IMR-90 (cell line): ENCODE measurements around the gene CPTP. TPM values are rescaled to one million over a fixed set of nuclear protein-coding genes. Genes with fewer than 3 reads are reported as not detected.
A peak's percentile ranks its signal among the peaks of the same experiment; 100 is the strongest.

Source experiments
- ATAC-seq: fragments of 200-7000 bp; cut with Tn5 transposase; 2 replicates; pipeline ENCODE4 v1.9.1; 2020; ENCODE audit warnings: low read depth, mild to moderate bottlenecking, moderate library complexity
- BruUV-seq: library from RNA; stranded (reverse); fragments of 400-500 nt; replicated peaks from 2 replicates; lab custom pipeline; 2021; lab: Mats Ljungman, UMichigan
- CTCF ChIA-PET: fragments of 300-600 bp; formaldehyde crosslinking; extraction: SDS; loops from one replicate; lab custom pipeline; 2021; ENCODE audit warnings: antibody characterized with exemption; lab: Yijun Ruan, JAX
- POLR2A ChIA-PET: fragments of 300-600 bp; sonication (Branson Sonifier 250); formaldehyde crosslinking; loops from one replicate; lab custom pipeline; 2022; ENCODE audit warnings: antibody characterized with exemption; ENCODE audit not compliant: unreplicated experiment; lab: Charles Lee
- DNase-seq: peaks from one replicate; pipeline ENCODE4 v3.0.0; 2013
- H2AFZ ChIP-seq: replicated peaks from 2 replicates; pipeline ENCODE3; 2013; ENCODE audit warnings: low read length, mild to moderate bottlenecking; ENCODE audit not compliant: poor library complexity
- H2AK5ac ChIP-seq: 2 replicates; pipeline ENCODE4 v1.6.1; 2013; ENCODE audit warnings: low read depth, low read length, inconsistent platforms
- H2AK9ac ChIP-seq: replicated peaks from 2 replicates; pipeline ENCODE3; 2013; ENCODE audit warnings: mild to moderate bottlenecking, low read depth, low read length, moderate library complexity; ENCODE audit not compliant: poor library complexity
- H2BK120ac ChIP-seq: 2 replicates; pipeline ENCODE4 v1.6.1; 2013; ENCODE audit warnings: low read depth, low read length, inconsistent platforms
- H2BK15ac ChIP-seq: 3 replicates; pipeline ENCODE4 v1.6.1; 2013; ENCODE audit warnings: low read depth, low read length, inconsistent platforms
- H2BK20ac ChIP-seq: 2 replicates; pipeline ENCODE4 v1.6.1; 2013; ENCODE audit warnings: low read depth, mild to moderate bottlenecking, inconsistent platforms, low read length, moderate library complexity
- H2BK5ac ChIP-seq: 2 replicates; pipeline ENCODE4 v1.6.1; 2013; ENCODE audit warnings: mild to moderate bottlenecking, low read depth, low read length, inconsistent platforms; ENCODE audit not compliant: poor library complexity, severe bottlenecking
- H3K14ac ChIP-seq: replicated peaks from 2 replicates; pipeline ENCODE4 v1.6.1; 2013; ENCODE audit warnings: low read depth, low read length, inconsistent platforms
- H3K18ac ChIP-seq: 2 replicates; pipeline ENCODE4 v1.6.1; 2013; ENCODE audit warnings: low read depth, low read length, control low read depth
- H3K23ac ChIP-seq: 2 replicates; pipeline ENCODE4 v1.6.1; 2013; ENCODE audit warnings: low read depth, low read length, inconsistent platforms
- H3K27ac ChIP-seq: 2 replicates; pipeline ENCODE4 v1.5.1; 2013; ENCODE audit warnings: mild to moderate bottlenecking, control low read depth, low read length; ENCODE audit not compliant: insufficient read depth
- H3K27me3 ChIP-seq: 2 replicates; pipeline ENCODE4 v1.6.1; 2013; ENCODE audit warnings: low read length; ENCODE audit not compliant: control insufficient read depth, insufficient read depth
- H3K36me3 ChIP-seq: 2 replicates; pipeline ENCODE4 v1.6.1; 2013; ENCODE audit warnings: low read length, mixed read lengths; ENCODE audit not compliant: control insufficient read depth, insufficient read depth
- H3K4ac ChIP-seq: 2 replicates; pipeline ENCODE4 v1.6.1; 2013; ENCODE audit warnings: low read depth, low read length, inconsistent platforms
- H3K4me1 ChIP-seq: 2 replicates; pipeline ENCODE4 v1.6.1; 2013; ENCODE audit warnings: low read length, mixed read lengths; ENCODE audit not compliant: control insufficient read depth, insufficient read depth
- H3K4me2 ChIP-seq: 2 replicates; pipeline ENCODE4 v1.6.1; 2013; ENCODE audit warnings: low read depth, mild to moderate bottlenecking, control low read depth, low read length, moderate library complexity
- H3K4me3 ChIP-seq: 2 replicates; pipeline ENCODE4 v1.5.1; 2013; ENCODE audit warnings: low read depth, mild to moderate bottlenecking, control low read depth, low read length, moderate library complexity; ENCODE audit not compliant: insufficient read depth
- H3K56ac ChIP-seq: 2 replicates; pipeline ENCODE4 v1.6.1; 2013; ENCODE audit warnings: low read length, inconsistent platforms; ENCODE audit not compliant: insufficient read depth; ENCODE audit errors: extremely low read depth
- H3K79me1 ChIP-seq, 2 experiments: 2 replicates each; pipeline ENCODE4 v1.6.1; 2013; ENCODE audit warnings: low read length in 2 of 2, inconsistent platforms in 1 of 2, low read depth in 1 of 2
- H3K9ac ChIP-seq: 2 replicates; pipeline ENCODE4 v1.6.1; 2013; ENCODE audit warnings: low read depth, low read length, control low read depth
- H3K9me1 ChIP-seq: 2 replicates; pipeline ENCODE4 v1.6.1; 2013; ENCODE audit warnings: low read length, inconsistent platforms; ENCODE audit not compliant: insufficient read depth
- H3K9me3 ChIP-seq: 2 replicates; pipeline ENCODE4 v1.6.1; 2013; ENCODE audit warnings: low read length; ENCODE audit not compliant: control insufficient read depth, insufficient read depth
- H4K20me1 ChIP-seq: 2 replicates; pipeline ENCODE4 v1.6.1; 2013; ENCODE audit warnings: low read length, inconsistent platforms; ENCODE audit not compliant: insufficient read depth
- H4K5ac ChIP-seq: 2 replicates; pipeline ENCODE4 v1.6.1; 2013; ENCODE audit warnings: mild to moderate bottlenecking, low read depth, low read length, control low read depth
- H4K8ac ChIP-seq, 2 experiments: 2 replicates each; pipeline ENCODE4 v1.6.1; 2013; ENCODE audit warnings: low read depth in 2 of 2, low read length in 2 of 2, control low read depth in 1 of 2, inconsistent platforms in 1 of 2
- H4K91ac ChIP-seq: 2 replicates; pipeline ENCODE4 v1.6.1; 2013; ENCODE audit warnings: low read depth, low read length, inconsistent platforms; ENCODE audit not compliant: insufficient read depth
- CEBPB ChIP-seq: IDR thresholded peaks from 2 replicates; pipeline ENCODE4 v1.6.1; 2012; ENCODE audit warnings: low read depth, low read length, improper control_type of control experiment
- MXI1 ChIP-seq: IDR thresholded peaks from 2 replicates; pipeline ENCODE4 v1.6.1; 2012; ENCODE audit warnings: low read depth, mild to moderate bottlenecking, low read length, moderate library complexity, borderline replicate concordance
- RFX5 ChIP-seq: IDR thresholded peaks from 2 replicates; pipeline ENCODE4 v1.8.0; 2012; ENCODE audit warnings: low read depth, mild to moderate bottlenecking, low read length, moderate library complexity
- USF2 ChIP-seq: fragments of 150-350 bp; IDR thresholded peaks from 2 replicates; pipeline ENCODE4 v1.6.1; 2017; ENCODE audit warnings: mild to moderate bottlenecking, antibody characterized with exemption, low read length, low read depth
- WGBS, 2 experiments: methylation state at CpG; one replicate each; pipeline versions ENCODE4 v1.1.5 to v1.1.7; 2013; ENCODE audit warnings: missing lambda C conversion rate in 2 of 2; ENCODE audit not compliant: insufficient read length in 1 of 2; ENCODE audit errors: extremely low coverage in 2 of 2; 5-methylcytosine and 5-hydroxymethylcytosine counted together
- dilution Hi-C: fragments of 300-500 bp; cut with HindIII; formaldehyde crosslinking; loops from one replicate; pipeline ENCODE4 v1.14.3; 2018; ENCODE audit warnings: low sequenced_read_pairs; ENCODE audit not compliant: unreplicated experiment
- in situ Hi-C: fragments of 300-500 bp; cut with MboI; formaldehyde crosslinking; loops from 3 replicates; pipeline ENCODE4 v1.14.3; 2019; ENCODE audit warnings: low sequenced_read_pairs, inconsistent platforms, mixed read lengths
- intact Hi-C: fragments of 100-400 bp; cut with micrococcal nuclease; formaldehyde crosslinking; loops from 2 replicates; pipeline ENCODE4 v1.10.0; 2022
- polyA plus RNA-seq, 3 experiments: library from polyadenylated mRNA; depleted of rRNA; stranded (reverse); fragments of >200 nt; gene quantifications; 2 replicates each; pipeline ENCODE4 v1.2.3, GENCODE V29; 2012; ENCODE audit warnings: low replicate concordance in 1 of 3
- total RNA-seq: library from RNA; depleted of rRNA; stranded (reverse); fragments of >200 nt; gene quantifications from 2 replicates; pipeline ENCODE4 v1.2.3, GENCODE V29; 2012

CPTP gene
- total and polyA plus RNA-seq, 2 of the 4 experiments (the other 2 are of a cell fraction) = 2.7 to 12.1 TPM

GRCh38 chr1:1281533-1282321 lies 42.9 kb upstream of the CPTP start (continued):
- TF ChIP-seq USF2 = no peak; the same call in 1 of the 2 replicates

- H3K36me3 ChIP-seq = no peaks in the 10 kb centered on the region
- H2BK5ac ChIP-seq = no peak overlapping the region
- ChIA-PET CTCF (no interaction called here), POLR2A (interaction anchor here (0.6 kb wide), 1 partner anchor 32 kb away, joined by 8 read pairs; no protein-coding TSS in a partner anchor)
- H3K79me1 ChIP-seq = no peaks in the 10 kb centered on the region
- intact Hi-C loops (no loop called here), in situ Hi-C loops (no loop called here), dilution Hi-C loops (no loop called here)
- no peak overlapping the region for H3K9ac ChIP-seq
- no peak overlapping the region for H3K4me2 ChIP-seq
- no peak overlapping the region for H2BK120ac ChIP-seq
- peaks cover 4% of the 10 kb centered on the region; the same call in 1 of the 2 replicates for H3K9me1 ChIP-seq
- no peak overlapping the region for H4K8ac ChIP-seq
- WGBS, 2 experiments = 100% methylated on average over 6 of the region's 14 CpGs; no CpG with 5 or more reads in 1 of the 2 experiments
- no peak overlapping the region for H3K4me3 ChIP-seq
- peak; percentile 55 for DNase-seq
- peak overlapping the region; percentile 36; the same call in 1 of the 2 replicates for H2AK5ac ChIP-seq
- no peak overlapping the region for H3K27ac ChIP-seq
- no peak overlapping the region for H3K14ac ChIP-seq
- H3K4me1 ChIP-seq = peaks cover 6% of the 10 kb centered on the region; the same call in 1 of the 2 replicates
- peak overlapping the region; percentile 26; the same call in 1 of the 2 replicates for H4K91ac ChIP-seq
- TF ChIP-seq CEBPB (no peak), RFX5 (no peak), MXI1 (no peak)
- H2BK20ac ChIP-seq = no peak overlapping the region
- no peak overlapping the region for H3K18ac ChIP-seq
- H2AFZ ChIP-seq = no peak overlapping the region
- H3K4ac ChIP-seq = no peak overlapping the region
- no peaks in the 10 kb centered on the region; the same call in 1 of the 2 replicates for H4K20me1 ChIP-seq
- no TSS peak for BruUV-seq
- no peak overlapping the region for H4K5ac ChIP-seq
- no peak for ATAC-seq
- H3K56ac ChIP-seq = no peak overlapping the region
- H3K23ac ChIP-seq = no peak overlapping the region
- no peaks in the 10 kb centered on the region for H3K9me3 ChIP-seq
- no peaks in the 10 kb centered on the region for H3K27me3 ChIP-seq
- peak overlapping the region; percentile 82 for H2AK9ac ChIP-seq
- no peak overlapping the region for H2BK15ac ChIP-seq
Observed at GRCh38 chr1:1282998-1283397, 41.6 kb upstream of the CPTP start.
